Measurements from ENCODE around the gene SAMD4A. TPM values are rescaled to one million over a fixed set of nuclear protein-coding genes. Genes with fewer than 3 reads are reported as not detected.

Gene SAMD4A
- polyA plus RNA-seq, 3 donors = 3.2 to 8.6 (median 4.2) TPM

GRCh38 chr14:54769951-54770863 is 203.3 kb downstream of the SAMD4A start:
- Histone ChIP-seq H3K4me2 (replicated peaks; ENCODE audit: extremely low read depth, low read length, poor library complexity, severe bottlenecking) (no peak overlapping the region), H3K79me2 (ENCODE audit: insufficient read depth, low read length) (no peaks in the 10 kb centered on the region), H3K27ac (ENCODE audit: low read depth in 1 of 2, low read length in 2 of 2) (no peak overlapping the region), H4K20me1 (ENCODE audit: insufficient read depth, low read length) (no peaks in the 10 kb centered on the region), H3K36me3 (replicated peaks in 1 of 2; ENCODE audit: control insufficient read depth in 1 of 2, insufficient read depth in 2 of 2, low read length in 2 of 2) (no peaks in the 10 kb centered on the region), H2AFZ (ENCODE audit: insufficient read depth, low read depth, low read length, poor library complexity, severe bottlenecking) (no peak overlapping the region), H3K27me3 (ENCODE audit: control insufficient read depth in 2 of 2, insufficient read depth in 2 of 2, low read length in 2 of 2) (peaks cover 0 to 7% of the 10 kb centered on the region in 2 donors), H3K9me3 (replicated peaks in 1 of 2; ENCODE audit: control insufficient read depth in 1 of 2, insufficient read depth in 1 of 2, low read length in 2 of 2) (no peaks in the 10 kb centered on the region), H3K4me1 (ENCODE audit: control insufficient read depth in 1 of 2, insufficient read depth in 2 of 2, low read length in 2 of 2) (peaks cover 23 to 26% of the 10 kb centered on the region in 2 donors), H3K9ac (ENCODE audit: insufficient read depth, low read length, poor library complexity, severe bottlenecking) (no peak overlapping the region), H3K4me3 (replicated peaks in 1 of 3; ENCODE audit: low read depth in 2 of 3, low read length in 3 of 3) (no peak overlapping the region)
- intact Hi-C loops (cut with micrococcal nuclease) = no loop called here
- TF ChIP-seq CTCF (IDR thresholded peaks at IDR 0.05) = no peak
- Mint-ChIP-seq H3K4me3 (peak overlapping the region in 1 of 2 donors; percentile 49), H3K36me3 (no peaks in the 10 kb centered on the region), H3K4me1 (peaks cover 22% of the 10 kb centered on the region), H3K27me3 (ENCODE audit: low read depth in 3 of 3) (peaks cover 15 to 28% (median 21%) of the 10 kb centered on the region in 3 donors), H3K9me3 (no peaks in the 10 kb centered on the region), H3K27ac (no peak overlapping the region)
- WGBS (ENCODE audit: insufficient coverage) = 93% methylated on average over 10 of the region's 14 CpGs
- DNase-seq = no peak

GRCh38 chr14:54771411-54772027 is 204.6 kb downstream of the SAMD4A start:
- no peak overlapping the region for H3K9ac ChIP-seq (ENCODE audit: insufficient read depth, low read length, poor library complexity, severe bottlenecking)

More at GRCh38 chr14:54771411-54772027, 204.6 kb downstream of the SAMD4A start:
- WGBS (ENCODE audit: insufficient coverage) = 97% methylated on average over 3 of the region's 6 CpGs
- Mint-ChIP-seq H3K36me3 (no peaks in the 10 kb centered on the region), H3K9me3 (no peaks in the 10 kb centered on the region), H3K4me3 (no peak overlapping the region), H3K27ac (no peak overlapping the region), H3K27me3 (ENCODE audit: low read depth in 3 of 3) (peaks cover 17 to 25% (median 24%) of the 10 kb centered on the region in 3 donors), H3K4me1 (peaks cover 35% of the 10 kb centered on the region)
- H4K20me1 ChIP-seq (ENCODE audit: insufficient read depth, low read length) = no peaks in the 10 kb centered on the region
- peaks cover 36 to 39% of the 10 kb centered on the region in 2 donors for H3K4me1 ChIP-seq (ENCODE audit: control insufficient read depth in 1 of 2, insufficient read depth in 2 of 2, low read length in 2 of 2)
- H3K79me2 ChIP-seq (ENCODE audit: insufficient read depth, low read length) = no peaks in the 10 kb centered on the region
- no peak overlapping the region for H3K27ac ChIP-seq (ENCODE audit: low read depth in 1 of 2, low read length in 2 of 2)
- H3K4me3 ChIP-seq (replicated peaks in 1 of 3; ENCODE audit: low read depth in 2 of 3, low read length in 3 of 3) = no peak overlapping the region
- H2AFZ ChIP-seq (ENCODE audit: insufficient read depth, low read depth, low read length, poor library complexity, severe bottlenecking) = no peak overlapping the region
- no peak for DNase-seq
- TF ChIP-seq CTCF (IDR thresholded peaks at IDR 0.05) = no peak
- no peaks in the 10 kb centered on the region for H3K36me3 ChIP-seq (replicated peaks in 1 of 2; ENCODE audit: control insufficient read depth in 1 of 2, insufficient read depth in 2 of 2, low read length in 2 of 2)
- no peaks in the 10 kb centered on the region for H3K9me3 ChIP-seq (replicated peaks in 1 of 2; ENCODE audit: control insufficient read depth in 1 of 2, insufficient read depth in 1 of 2, low read length in 2 of 2)
- intact Hi-C loops (cut with micrococcal nuclease) = loop anchor here in 1 of 2 donors (2.0 kb wide), 1 partner anchor 207 kb away; no protein-coding TSS in a partner anchor
- H3K4me2 ChIP-seq (replicated peaks; ENCODE audit: extremely low read depth, low read length, poor library complexity, severe bottlenecking) = no peak overlapping the region
- H3K27me3 ChIP-seq (ENCODE audit: control insufficient read depth in 2 of 2, insufficient read depth in 2 of 2, low read length in 2 of 2) = peaks cover 0 to 7% of the 10 kb centered on the region in 2 donors
